Bronchial smooth muscle cell (primary cell): ENCODE data around the gene ISL1. TPM values are rescaled to one million over a fixed set of nuclear protein-coding genes. Genes with fewer than 3 reads are reported as not detected.

Experiments used
- total RNA-seq: library from RNA; depleted of rRNA; stranded (reverse); fragments of >200 nt; gene quantifications from 2 replicates; pipeline ENCODE4 v1.2.1, GENCODE V29; 2014

Gene ISL1
- not detected in 2 replicates for total RNA-seq

DNA sequence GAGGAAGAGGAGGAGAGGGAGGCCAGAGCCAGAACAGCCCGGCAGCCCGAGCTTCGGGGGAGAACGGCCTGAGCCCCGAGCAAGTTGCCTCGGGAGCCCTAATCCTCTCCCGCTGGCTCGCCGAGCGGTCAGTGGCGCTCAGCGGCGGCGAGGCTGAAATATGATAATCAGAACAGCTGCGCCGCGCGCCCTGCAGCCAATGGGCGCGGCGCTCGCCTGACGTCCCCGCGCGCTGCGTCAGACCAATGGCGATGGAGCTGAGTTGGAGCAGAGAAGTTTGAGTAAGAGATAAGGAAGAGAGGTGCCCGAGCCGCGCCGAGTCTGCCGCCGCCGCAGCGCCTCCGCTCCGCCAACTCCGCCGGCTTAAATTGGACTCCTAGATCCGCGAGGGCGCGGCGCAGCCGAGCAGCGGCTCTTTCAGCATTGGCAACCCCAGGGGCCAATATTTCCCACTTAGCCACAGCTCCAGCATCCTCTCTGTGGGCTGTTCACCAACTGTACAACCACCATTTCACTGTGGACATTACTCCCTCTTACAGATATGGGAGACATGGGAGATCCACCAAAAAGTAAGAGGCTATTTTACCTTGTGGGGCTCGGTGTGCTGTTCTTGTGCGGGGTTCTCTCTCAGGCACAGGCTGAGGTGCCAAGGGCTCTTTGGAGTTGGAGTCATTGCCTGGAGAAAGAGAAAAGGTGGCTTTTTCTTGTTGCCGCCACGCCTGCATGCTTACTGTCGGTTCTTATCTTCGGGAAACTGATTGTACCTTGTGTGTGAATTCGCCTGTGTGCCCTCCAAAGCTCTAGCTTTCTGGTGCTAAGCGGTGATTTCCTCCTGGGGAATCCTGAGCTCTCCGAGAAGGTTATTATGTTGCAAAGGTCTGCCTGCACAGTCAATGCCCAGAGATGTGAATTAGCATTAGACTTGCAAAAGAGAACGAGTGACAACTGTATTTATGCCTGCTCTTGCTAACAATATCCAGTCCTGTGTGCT is at the start of gene ISL1:
TSS of gene ISL1 (plus strand) at position 318 of the 991 bp plus-strand sequence. CDS start at position 542, 224 bp downstream.

